ENCODE data around the gene FAM20C. TPM values are rescaled to one million over a fixed set of nuclear protein-coding genes. Genes with fewer than 3 reads are reported as not detected.

FAM20C gene
- total RNA-seq, 1 experiment from 2014 or later: 87.9 TPM

DNA sequence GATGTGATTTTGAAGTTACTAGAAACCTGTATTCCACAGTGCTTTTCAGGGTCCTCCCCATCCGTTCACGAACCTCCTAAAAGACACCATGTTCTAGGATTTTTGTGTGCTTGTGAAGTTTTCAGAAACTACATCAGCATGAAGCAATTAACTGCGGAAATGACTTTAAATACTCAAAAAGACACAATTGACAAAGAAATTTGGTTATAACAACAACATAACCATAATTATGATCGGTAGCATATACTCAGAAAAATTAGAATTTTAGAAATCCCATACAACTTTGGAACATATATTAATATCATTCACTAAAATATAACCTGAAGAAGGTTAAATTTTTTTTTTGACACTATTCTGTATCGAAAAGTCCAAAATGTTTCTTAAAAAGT is 43.8 kb upstream of the FAM20C start:
- Histone ChIP-seq H2AFZ (ENCODE audit: low read length) (peak overlapping the region; percentile 93), H3K36me3 (ENCODE audit: low read depth, low read length) (peaks cover 5% of the 10 kb centered on the region; the same call in 1 of the 2 replicates), H3K9me2 (replicated peaks; ENCODE audit: low read length) (no peaks in the 10 kb centered on the region), H3K27ac (ENCODE audit: low read length) (peak overlapping the region; percentile 85), H3F3A (ENCODE audit: low read length, unreplicated experiment) (no peaks in the 10 kb centered on the region), H3K9me3 (ENCODE audit: low read length) (no peaks in the 10 kb centered on the region), H3K4me1 (ENCODE audit: insufficient read depth, low read length) (peaks cover 20% of the 10 kb centered on the region), H4K20me1 (ENCODE audit: low read length) (no peaks in the 10 kb centered on the region), H3K27me3 (ENCODE audit: low read length) (no peaks in the 10 kb centered on the region), H3K79me2 (ENCODE audit: low read length) (peaks cover 3% of the 10 kb centered on the region; the same call in 1 of the 2 replicates), H3K4me3 (ENCODE audit: low read length) (peak overlapping the region; percentile 70), H3K9ac (ENCODE audit: low read length) (peak overlapping the region; percentile 93), H3K4me2 (ENCODE audit: low read length) (peak overlapping the region; percentile 93)
- DNase-seq (no peak), ATAC-seq (no peak)
- POLR2A ChIA-PET (ENCODE audit: unreplicated experiment): interaction anchor here (1.0 kb wide), 1 partner anchor 45 kb away, joined by 3 read pairs; no protein-coding TSS in a partner anchor
- CTCF ChIA-PET: no interaction called here
- BruUV-seq (replicated peaks): TSS peak; percentile 71
- intact Hi-C loops (cut with micrococcal nuclease): no loop called here
- TF ChIP-seq EZH2phosphoT487 (IDR thresholded peaks at IDR 0.05; ENCODE audit: borderline replicate concordance, low read length) (no peak), EZH2 (IDR thresholded peaks at IDR 0.05; ENCODE audit: low read length, unreplicated experiment) (no peak)
- TF ChIP-seq, protein P1, sequence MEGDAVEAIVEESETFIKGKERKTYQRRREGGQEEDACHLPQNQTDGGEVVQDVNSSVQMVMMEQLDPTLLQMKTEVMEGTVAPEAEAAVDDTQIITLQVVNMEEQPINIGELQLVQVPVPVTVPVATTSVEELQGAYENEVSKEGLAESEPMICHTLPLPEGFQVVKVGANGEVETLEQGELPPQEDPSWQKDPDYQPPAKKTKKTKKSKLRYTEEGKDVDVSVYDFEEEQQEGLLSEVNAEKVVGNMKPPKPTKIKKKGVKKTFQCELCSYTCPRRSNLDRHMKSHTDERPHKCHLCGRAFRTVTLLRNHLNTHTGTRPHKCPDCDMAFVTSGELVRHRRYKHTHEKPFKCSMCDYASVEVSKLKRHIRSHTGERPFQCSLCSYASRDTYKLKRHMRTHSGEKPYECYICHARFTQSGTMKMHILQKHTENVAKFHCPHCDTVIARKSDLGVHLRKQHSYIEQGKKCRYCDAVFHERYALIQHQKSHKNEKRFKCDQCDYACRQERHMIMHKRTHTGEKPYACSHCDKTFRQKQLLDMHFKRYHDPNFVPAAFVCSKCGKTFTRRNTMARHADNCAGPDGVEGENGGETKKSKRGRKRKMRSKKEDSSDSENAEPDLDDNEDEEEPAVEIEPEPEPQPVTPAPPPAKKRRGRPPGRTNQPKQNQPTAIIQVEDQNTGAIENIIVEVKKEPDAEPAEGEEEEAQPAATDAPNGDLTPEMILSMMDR (conservative IDR thresholded peaks at IDR 0.05; ENCODE audit: low read depth, low read length): no peak

DNA sequence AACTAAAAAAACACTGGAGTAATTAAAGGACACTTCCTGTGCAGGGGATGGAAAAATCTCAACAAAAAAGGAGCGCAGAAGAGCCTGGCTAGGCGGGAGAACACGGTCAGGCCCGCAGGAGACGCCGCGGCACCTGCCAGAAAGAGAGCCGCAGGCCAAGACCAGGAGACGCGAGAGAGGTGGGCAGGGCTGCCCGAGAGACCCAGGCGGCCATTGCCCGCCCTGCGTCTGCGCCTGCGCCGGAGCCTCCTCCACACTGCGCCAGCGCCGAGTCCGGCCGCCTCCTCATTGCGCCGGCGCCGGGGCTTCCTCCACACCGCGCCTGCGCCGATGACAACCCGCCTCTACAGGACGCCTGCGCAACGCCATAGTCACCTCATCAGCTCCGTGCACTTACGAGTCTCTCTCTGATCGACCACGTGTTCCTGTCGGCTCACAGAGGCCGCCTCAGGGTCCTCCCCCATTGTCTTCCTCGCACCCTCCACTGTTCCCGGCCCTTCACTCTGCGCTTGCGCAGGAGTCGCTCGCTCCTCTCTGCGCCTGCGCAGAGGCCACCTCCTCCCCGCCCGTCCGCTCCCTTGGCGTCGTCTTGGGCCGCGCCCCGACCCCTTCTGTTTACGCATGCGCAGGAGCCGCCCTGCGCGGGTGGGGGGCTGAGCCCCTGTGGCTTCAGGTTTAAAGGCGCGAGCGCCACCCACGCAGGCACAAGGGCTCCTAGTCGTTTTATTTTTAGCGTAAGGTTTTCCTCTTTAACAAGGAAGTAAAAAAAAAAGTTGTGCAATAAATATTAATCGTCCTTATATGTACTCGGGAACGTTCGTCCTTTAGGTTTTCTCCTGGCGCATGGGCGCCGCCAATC is 43.2 kb upstream of the FAM20C start:
- peak; percentile 95 for DNase-seq
- Histone ChIP-seq H3K9me3 (ENCODE audit: low read length) (no peaks in the 10 kb centered on the region), H3K4me2 (ENCODE audit: low read length) (peak overlapping the region; percentile 93), H4K20me1 (ENCODE audit: low read length) (no peaks in the 10 kb centered on the region), H2AFZ (ENCODE audit: low read length) (peak overlapping the region; percentile 93), H3K9me2 (replicated peaks; ENCODE audit: low read length) (no peaks in the 10 kb centered on the region), H3K9ac (ENCODE audit: low read length) (peak overlapping the region; percentile 93), H3K27ac (ENCODE audit: low read length) (peak overlapping the region; percentile 85), H3F3A (ENCODE audit: low read length, unreplicated experiment) (no peaks in the 10 kb centered on the region), H3K4me3 (ENCODE audit: low read length) (peak overlapping the region; percentile 70), H3K79me2 (ENCODE audit: low read length) (peaks cover 3% of the 10 kb centered on the region; the same call in 1 of the 2 replicates), H3K4me1 (ENCODE audit: insufficient read depth, low read length) (peaks cover 20% of the 10 kb centered on the region), H3K27me3 (ENCODE audit: low read length) (no peaks in the 10 kb centered on the region), H3K36me3 (ENCODE audit: low read depth, low read length) (peaks cover 5% of the 10 kb centered on the region; the same call in 1 of the 2 replicates)
- intact Hi-C loops (cut with micrococcal nuclease): no loop called here
- POLR2A ChIA-PET (ENCODE audit: unreplicated experiment): interaction anchor here (1.0 kb wide), 1 partner anchor 44 kb away, joined by 3 read pairs; no protein-coding TSS in a partner anchor
- CTCF ChIA-PET: no interaction called here
- ATAC-seq: peak; percentile 89
- BruUV-seq (replicated peaks): no TSS peak
- TF ChIP-seq, protein P1 (conservative IDR thresholded peaks at IDR 0.05; ENCODE audit: low read depth, low read length): no peak
- TF ChIP-seq EZH2phosphoT487 (IDR thresholded peaks at IDR 0.05; ENCODE audit: borderline replicate concordance, low read length): no peak
- TF ChIP-seq EZH2 (IDR thresholded peaks at IDR 0.05; ENCODE audit: low read length, unreplicated experiment): no peak

Measured in PC-3 (cell line).